Measurements from ENCODE around the gene SELPLG.

DNA sequence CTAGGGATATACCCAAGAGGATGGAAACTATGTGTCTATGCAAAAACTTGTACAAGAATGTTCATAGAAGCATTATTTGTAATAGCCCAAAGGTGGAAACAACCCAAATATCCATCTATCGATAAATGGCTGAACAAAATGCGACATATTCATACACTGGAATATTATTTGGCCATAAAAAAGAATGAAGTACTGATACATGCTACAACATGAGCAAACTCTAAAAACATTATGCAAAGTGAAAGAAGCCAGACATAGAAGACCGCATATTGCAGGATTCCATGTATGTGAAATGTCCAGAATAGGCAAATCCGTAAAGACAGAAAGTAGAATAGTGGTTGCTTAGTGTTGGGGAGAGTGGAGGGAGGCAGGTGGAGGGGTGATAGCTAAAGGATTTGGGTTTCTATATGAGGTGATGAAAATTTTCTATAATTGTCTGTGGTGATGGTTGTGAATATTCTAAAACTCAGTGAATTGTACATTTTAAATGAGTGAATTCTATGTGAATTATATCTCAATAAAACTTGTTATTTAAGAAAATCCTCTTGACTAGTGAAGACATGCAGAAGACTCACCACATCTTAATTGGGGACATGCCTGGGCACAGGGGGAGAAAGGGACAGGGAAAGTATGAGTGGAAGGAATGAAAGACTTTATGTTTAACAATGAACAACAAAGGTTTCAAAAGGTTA is 29.8 kb upstream of the SELPLG start:
- TF ChIP-seq, protein P1, sequence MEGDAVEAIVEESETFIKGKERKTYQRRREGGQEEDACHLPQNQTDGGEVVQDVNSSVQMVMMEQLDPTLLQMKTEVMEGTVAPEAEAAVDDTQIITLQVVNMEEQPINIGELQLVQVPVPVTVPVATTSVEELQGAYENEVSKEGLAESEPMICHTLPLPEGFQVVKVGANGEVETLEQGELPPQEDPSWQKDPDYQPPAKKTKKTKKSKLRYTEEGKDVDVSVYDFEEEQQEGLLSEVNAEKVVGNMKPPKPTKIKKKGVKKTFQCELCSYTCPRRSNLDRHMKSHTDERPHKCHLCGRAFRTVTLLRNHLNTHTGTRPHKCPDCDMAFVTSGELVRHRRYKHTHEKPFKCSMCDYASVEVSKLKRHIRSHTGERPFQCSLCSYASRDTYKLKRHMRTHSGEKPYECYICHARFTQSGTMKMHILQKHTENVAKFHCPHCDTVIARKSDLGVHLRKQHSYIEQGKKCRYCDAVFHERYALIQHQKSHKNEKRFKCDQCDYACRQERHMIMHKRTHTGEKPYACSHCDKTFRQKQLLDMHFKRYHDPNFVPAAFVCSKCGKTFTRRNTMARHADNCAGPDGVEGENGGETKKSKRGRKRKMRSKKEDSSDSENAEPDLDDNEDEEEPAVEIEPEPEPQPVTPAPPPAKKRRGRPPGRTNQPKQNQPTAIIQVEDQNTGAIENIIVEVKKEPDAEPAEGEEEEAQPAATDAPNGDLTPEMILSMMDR (conservative IDR thresholded peaks at IDR 0.05; ENCODE audit: low read depth, low read length) = no peak
- no peak for TF ChIP-seq EZH2 (IDR thresholded peaks at IDR 0.05; ENCODE audit: borderline replicate concordance, low read depth, low read length, poor library complexity, severe bottlenecking)

Data from A673 (cell line).